IMR-90 (cell line): ENCODE data around the gene ZNF138. TPM values are rescaled to one million over a fixed set of nuclear protein-coding genes. Genes with fewer than 3 reads are reported as not detected.

Experiments
- ATAC-seq: fragments of 200-7000 bp; cut with Tn5 transposase; 2 replicates; pipeline ENCODE4 v1.9.1; 2020; ENCODE audit warnings: low read depth, mild to moderate bottlenecking, moderate library complexity
- BruUV-seq: library from RNA; stranded (reverse); fragments of 400-500 nt; replicated peaks from 2 replicates; lab custom pipeline; 2021; lab: Mats Ljungman, UMichigan
- CTCF ChIA-PET: fragments of 300-600 bp; formaldehyde crosslinking; extraction: SDS; loops from one replicate; lab custom pipeline; 2021; ENCODE audit warnings: antibody characterized with exemption; lab: Yijun Ruan, JAX
- POLR2A ChIA-PET: fragments of 300-600 bp; sonication (Branson Sonifier 250); formaldehyde crosslinking; loops from one replicate; lab custom pipeline; 2022; ENCODE audit warnings: antibody characterized with exemption; ENCODE audit not compliant: unreplicated experiment; lab: Charles Lee
- DNase-seq: peaks from one replicate; pipeline ENCODE4 v3.0.0; 2013
- H2AFZ ChIP-seq: replicated peaks from 2 replicates; pipeline ENCODE3; 2013; ENCODE audit warnings: low read length, mild to moderate bottlenecking; ENCODE audit not compliant: poor library complexity
- H2AK5ac ChIP-seq: 2 replicates; pipeline ENCODE4 v1.6.1; 2013; ENCODE audit warnings: low read depth, low read length, inconsistent platforms
- H2AK9ac ChIP-seq: replicated peaks from 2 replicates; pipeline ENCODE3; 2013; ENCODE audit warnings: mild to moderate bottlenecking, low read depth, low read length, moderate library complexity; ENCODE audit not compliant: poor library complexity
- H2BK120ac ChIP-seq: 2 replicates; pipeline ENCODE4 v1.6.1; 2013; ENCODE audit warnings: low read depth, low read length, inconsistent platforms
- H2BK15ac ChIP-seq: 3 replicates; pipeline ENCODE4 v1.6.1; 2013; ENCODE audit warnings: low read depth, low read length, inconsistent platforms
- H2BK20ac ChIP-seq: 2 replicates; pipeline ENCODE4 v1.6.1; 2013; ENCODE audit warnings: low read depth, mild to moderate bottlenecking, inconsistent platforms, low read length, moderate library complexity
- H2BK5ac ChIP-seq: 2 replicates; pipeline ENCODE4 v1.6.1; 2013; ENCODE audit warnings: mild to moderate bottlenecking, low read depth, low read length, inconsistent platforms; ENCODE audit not compliant: poor library complexity, severe bottlenecking
- H3K14ac ChIP-seq: replicated peaks from 2 replicates; pipeline ENCODE4 v1.6.1; 2013; ENCODE audit warnings: low read depth, low read length, inconsistent platforms
- H3K18ac ChIP-seq: 2 replicates; pipeline ENCODE4 v1.6.1; 2013; ENCODE audit warnings: low read depth, low read length, control low read depth
- H3K23ac ChIP-seq: 2 replicates; pipeline ENCODE4 v1.6.1; 2013; ENCODE audit warnings: low read depth, low read length, inconsistent platforms
- H3K27ac ChIP-seq: 2 replicates; pipeline ENCODE4 v1.5.1; 2013; ENCODE audit warnings: mild to moderate bottlenecking, control low read depth, low read length; ENCODE audit not compliant: insufficient read depth
- H3K27me3 ChIP-seq: 2 replicates; pipeline ENCODE4 v1.6.1; 2013; ENCODE audit warnings: low read length; ENCODE audit not compliant: control insufficient read depth, insufficient read depth
- H3K36me3 ChIP-seq: 2 replicates; pipeline ENCODE4 v1.6.1; 2013; ENCODE audit warnings: low read length, mixed read lengths; ENCODE audit not compliant: control insufficient read depth, insufficient read depth
- H3K4ac ChIP-seq: 2 replicates; pipeline ENCODE4 v1.6.1; 2013; ENCODE audit warnings: low read depth, low read length, inconsistent platforms
- H3K4me1 ChIP-seq: 2 replicates; pipeline ENCODE4 v1.6.1; 2013; ENCODE audit warnings: low read length, mixed read lengths; ENCODE audit not compliant: control insufficient read depth, insufficient read depth
- H3K4me2 ChIP-seq: 2 replicates; pipeline ENCODE4 v1.6.1; 2013; ENCODE audit warnings: low read depth, mild to moderate bottlenecking, control low read depth, low read length, moderate library complexity
- H3K4me3 ChIP-seq: 2 replicates; pipeline ENCODE4 v1.5.1; 2013; ENCODE audit warnings: low read depth, mild to moderate bottlenecking, control low read depth, low read length, moderate library complexity; ENCODE audit not compliant: insufficient read depth
- H3K56ac ChIP-seq: 2 replicates; pipeline ENCODE4 v1.6.1; 2013; ENCODE audit warnings: low read length, inconsistent platforms; ENCODE audit not compliant: insufficient read depth; ENCODE audit errors: extremely low read depth
- H3K79me1 ChIP-seq, 2 experiments: 2 replicates each; pipeline ENCODE4 v1.6.1; 2013; ENCODE audit warnings: low read length in 2 of 2, inconsistent platforms in 1 of 2, low read depth in 1 of 2
- H3K9ac ChIP-seq: 2 replicates; pipeline ENCODE4 v1.6.1; 2013; ENCODE audit warnings: low read depth, low read length, control low read depth
- H3K9me1 ChIP-seq: 2 replicates; pipeline ENCODE4 v1.6.1; 2013; ENCODE audit warnings: low read length, inconsistent platforms; ENCODE audit not compliant: insufficient read depth
- H3K9me3 ChIP-seq: 2 replicates; pipeline ENCODE4 v1.6.1; 2013; ENCODE audit warnings: low read length; ENCODE audit not compliant: control insufficient read depth, insufficient read depth
- H4K20me1 ChIP-seq: 2 replicates; pipeline ENCODE4 v1.6.1; 2013; ENCODE audit warnings: low read length, inconsistent platforms; ENCODE audit not compliant: insufficient read depth
- H4K5ac ChIP-seq: 2 replicates; pipeline ENCODE4 v1.6.1; 2013; ENCODE audit warnings: mild to moderate bottlenecking, low read depth, low read length, control low read depth
- H4K8ac ChIP-seq, 2 experiments: 2 replicates each; pipeline ENCODE4 v1.6.1; 2013; ENCODE audit warnings: low read depth in 2 of 2, low read length in 2 of 2, control low read depth in 1 of 2, inconsistent platforms in 1 of 2
- H4K91ac ChIP-seq: 2 replicates; pipeline ENCODE4 v1.6.1; 2013; ENCODE audit warnings: low read depth, low read length, inconsistent platforms; ENCODE audit not compliant: insufficient read depth
- SMC3 ChIP-seq: fragments of 150-350 bp; IDR thresholded peaks from 2 replicates; pipeline ENCODE4 v1.6.1; 2016; ENCODE audit warnings: low read depth, mild to moderate bottlenecking, antibody characterized with exemption, low read length, moderate library complexity
- WGBS, 2 experiments: methylation state at CpG; one replicate each; pipeline versions ENCODE4 v1.1.5 to v1.1.7; 2013; ENCODE audit warnings: missing lambda C conversion rate in 2 of 2; ENCODE audit not compliant: insufficient read length in 1 of 2; ENCODE audit errors: extremely low coverage in 2 of 2; 5-methylcytosine and 5-hydroxymethylcytosine counted together
- dilution Hi-C: fragments of 300-500 bp; cut with HindIII; formaldehyde crosslinking; loops from one replicate; pipeline ENCODE4 v1.14.3; 2018; ENCODE audit warnings: low sequenced_read_pairs; ENCODE audit not compliant: unreplicated experiment
- in situ Hi-C: fragments of 300-500 bp; cut with MboI; formaldehyde crosslinking; loops from 3 replicates; pipeline ENCODE4 v1.14.3; 2019; ENCODE audit warnings: low sequenced_read_pairs, inconsistent platforms, mixed read lengths
- intact Hi-C: fragments of 100-400 bp; cut with micrococcal nuclease; formaldehyde crosslinking; loops from 2 replicates; pipeline ENCODE4 v1.10.0; 2022
- polyA plus RNA-seq, 3 experiments: library from polyadenylated mRNA; depleted of rRNA; stranded (reverse); fragments of >200 nt; gene quantifications; 2 replicates each; pipeline ENCODE4 v1.2.3, GENCODE V29; 2012; ENCODE audit warnings: low replicate concordance in 1 of 3
- total RNA-seq: library from RNA; depleted of rRNA; stranded (reverse); fragments of >200 nt; gene quantifications from 2 replicates; pipeline ENCODE4 v1.2.3, GENCODE V29; 2012

ZNF138 gene
- total and polyA plus RNA-seq, 2 of the 4 experiments (the other 2 are of a cell fraction), result 3.2 to 3.6 TPM

GRCh38 chr7:64838691-64839090 is 44.5 kb downstream of the ZNF138 start:
- Histone ChIP-seq H4K20me1 (no peaks in the 10 kb centered on the region), H3K9me1 (no peaks in the 10 kb centered on the region), H3K18ac (no peak overlapping the region), H3K79me1 (no peaks in the 10 kb centered on the region), H2AFZ (no peak overlapping the region), H3K9ac (no peak overlapping the region), H4K8ac (no peak overlapping the region), H3K36me3 (no peaks in the 10 kb centered on the region), H3K4me3 (no peak overlapping the region), H3K4me1 (no peaks in the 10 kb centered on the region), H3K4ac (no peak overlapping the region), H2BK5ac (no peak overlapping the region), H3K27me3 (no peaks in the 10 kb centered on the region), H3K4me2 (no peak overlapping the region), H4K91ac (no peak overlapping the region), H3K56ac (no peak overlapping the region), H4K5ac (no peak overlapping the region), H3K9me3 (peaks cover 6% of the 10 kb centered on the region; the same call in 1 of the 2 replicates), H2BK15ac (no peak overlapping the region), H3K23ac (no peak overlapping the region), H2AK5ac (no peak overlapping the region), H3K14ac (no peak overlapping the region), H2AK9ac (no peak overlapping the region), H3K27ac (no peak overlapping the region), H2BK120ac (no peak overlapping the region), H2BK20ac (no peak overlapping the region)
- ATAC-seq (no peak), DNase-seq (no peak)
- ChIA-PET CTCF (no interaction called here), POLR2A (no interaction called here)
- WGBS, 2 experiments, result 70% methylated on average over 2 of the region's 14 CpGs; no CpG with 5 or more reads in 1 of the 2 experiments
- no peak for TF ChIP-seq SMC3
- intact Hi-C loops (no loop called here), dilution Hi-C loops (no loop called here), in situ Hi-C loops (no loop called here)
- no TSS peak for BruUV-seq
